Smooth muscle cell (in vitro differentiated cells): Measurements from ENCODE around the gene LIN37. TPM values are rescaled to one million over a fixed set of nuclear protein-coding genes. Genes with fewer than 3 reads are reported as not detected.
A peak's percentile ranks its signal among the peaks of the same experiment; 100 is the strongest.

Experiments
- DNase-seq: peaks from one replicate; lab custom pipeline; 2025; ENCODE audit not compliant: unreplicated experiment; lab: John Stamatoyannopoulos, UW
- H2AFZ ChIP-seq: fragments of 200-600 bp; sonication (generic); 2 replicates; pipeline ENCODE4 v1.6.0; 2016; ENCODE audit warnings: antibody characterized with exemption, low read depth, mild to moderate bottlenecking
- H3F3A ChIP-seq: fragments of 200-600 bp; sonication (generic); 2 replicates; pipeline ENCODE4 v1.6.0; 2017; ENCODE audit warnings: antibody characterized with exemption, low read depth
- H3K27ac ChIP-seq: fragments of 200-600 bp; sonication (generic); 2 replicates; pipeline ENCODE4 v1.5.1; 2016; ENCODE audit warnings: low read depth, mild to moderate bottlenecking
- H3K27me3 ChIP-seq: fragments of 200-600 bp; sonication (generic); 2 replicates; pipeline ENCODE4 v1.6.1; 2016; ENCODE audit warnings: low read depth, mild to moderate bottlenecking
- H3K36me3 ChIP-seq: fragments of 200-600 bp; sonication (generic); 2 replicates; pipeline ENCODE4 v1.5.1; 2016; ENCODE audit warnings: low read depth
- H3K4me1 ChIP-seq: fragments of 200-600 bp; sonication (generic); 2 replicates; pipeline ENCODE4 v1.5.1; 2016; ENCODE audit warnings: low read depth
- H3K4me2 ChIP-seq: fragments of 200-600 bp; sonication (generic); 2 replicates; pipeline ENCODE4 v1.6.0; 2016; ENCODE audit warnings: mild to moderate bottlenecking
- H3K4me3 ChIP-seq: fragments of 200-600 bp; sonication (generic); 2 replicates; pipeline ENCODE4 v1.5.1; 2016; ENCODE audit warnings: mild to moderate bottlenecking
- H3K79me2 ChIP-seq: fragments of 200-600 bp; sonication (generic); 2 replicates; pipeline ENCODE4 v1.6.0; 2016; ENCODE audit warnings: low read depth, mild to moderate bottlenecking
- H3K9ac ChIP-seq: fragments of 200-600 bp; sonication (generic); 2 replicates; pipeline ENCODE4 v1.6.0; 2016; ENCODE audit warnings: low read depth
- H3K9me3 ChIP-seq: fragments of 200-600 bp; sonication (generic); replicated peaks from 2 replicates; pipeline ENCODE4 v1.5.1; 2016; ENCODE audit warnings: low read depth
- H4K20me1 ChIP-seq: fragments of 200-600 bp; sonication (generic); 2 replicates; pipeline ENCODE4 v1.6.0; 2016; ENCODE audit warnings: low read depth
- CTCF ChIP-seq: fragments of 200-600 bp; sonication (generic); IDR thresholded peaks from 2 replicates; pipeline ENCODE4 v1.5.1; 2017; ENCODE audit warnings: borderline replicate concordance, mild to moderate bottlenecking, antibody characterized with exemption; ENCODE audit not compliant: insufficient read depth, poor library complexity, severe bottlenecking
- WGBS: methylation state at CpG from one replicate; pipeline ENCODE4 v1.1.7; 2016; ENCODE audit warnings: low lambda C conversion rate; 5-methylcytosine and 5-hydroxymethylcytosine counted together
- polyA plus RNA-seq: library from polyadenylated mRNA; unstranded; fragments of >200 nt; fragmentation: Nextera tagmentation; extraction: Ambion mirVana; gene quantifications from 2 replicates; pipeline ENCODE4 v1.2.1, GENCODE V29; 2016
- total RNA-seq: library from RNA; depleted of rRNA; stranded (reverse); fragments of >200 nt; gene quantifications from 2 replicates; pipeline ENCODE4 v1.2.3, GENCODE V29; 2014

Gene LIN37
- total and polyA plus RNA-seq, 2 experiments from 2014 or later: 16.4 to 17.8 TPM

- peak overlapping the region; percentile 69 for H3K4me3 ChIP-seq
- H3K9me3 ChIP-seq: no peaks in the 10 kb centered on the region
- H3K79me2 ChIP-seq: peaks cover 32% of the 10 kb centered on the region
- H3K36me3 ChIP-seq: no peaks in the 10 kb centered on the region
- H3K27ac ChIP-seq: peak overlapping the region; percentile 99
- H3F3A ChIP-seq: peaks cover 27% of the 10 kb centered on the region
- WGBS: 38% methylated on average over 16 of the region's 17 CpGs
- no peak overlapping the region for H2AFZ ChIP-seq
- H3K9ac ChIP-seq: peak overlapping the region; percentile 91
- H3K4me1 ChIP-seq: peaks cover 28% of the 10 kb centered on the region
- no peaks in the 10 kb centered on the region for H3K27me3 ChIP-seq
- no peak for TF ChIP-seq CTCF
- no peak for DNase-seq
- H3K4me2 ChIP-seq: peak overlapping the region; percentile 86
- H4K20me1 ChIP-seq: peaks cover 23% of the 10 kb centered on the region
Measured at GRCh38 chr19:35755131-35755549, 6.8 kb downstream of the LIN37 start.

GRCh38 chr19:35755550-35756376, 7.4 kb downstream of the LIN37 start:
- no peak for TF ChIP-seq CTCF
- peak overlapping the region; percentile 69 for H3K4me3 ChIP-seq
- peaks cover 23% of the 10 kb centered on the region for H4K20me1 ChIP-seq
- peak overlapping the region; percentile 99 for H3K27ac ChIP-seq
- peaks cover 27% of the 10 kb centered on the region for H3F3A ChIP-seq
- H3K9me3 ChIP-seq: no peaks in the 10 kb centered on the region
- DNase-seq: peak; percentile 41
- 20% methylated on average over 34 of the region's 74 CpGs for WGBS
- H3K4me2 ChIP-seq: peak overlapping the region; percentile 86
- peaks cover 28% of the 10 kb centered on the region for H3K4me1 ChIP-seq
- H2AFZ ChIP-seq: no peak overlapping the region
- peak overlapping the region; percentile 91 for H3K9ac ChIP-seq
- peaks cover 33% of the 10 kb centered on the region for H3K79me2 ChIP-seq
- no peaks in the 10 kb centered on the region for H3K27me3 ChIP-seq
- peaks cover under 1% of the 10 kb centered on the region for H3K36me3 ChIP-seq

- H3K4me3 ChIP-seq: peak within 1 kb of the TSS; percentile 69
- H4K20me1 ChIP-seq: peaks cover 20% of the 10 kb centered on the region
- 17% methylated on average over 46 of the region's 52 CpGs for WGBS
- peaks cover 27% of the 10 kb centered on the region for H3F3A ChIP-seq
- peak; percentile 64 for DNase-seq
- no peaks in the 10 kb centered on the region for H3K27me3 ChIP-seq
- H3K9ac ChIP-seq: peak within 1 kb of the TSS; percentile 91
- no peaks in the 10 kb centered on the region for H3K9me3 ChIP-seq
- no peak within 1 kb of the TSS for H2AFZ ChIP-seq
- H3K27ac ChIP-seq: peak within 1 kb of the TSS; percentile 99
- H3K4me2 ChIP-seq: peak within 1 kb of the TSS; percentile 86
- H3K79me2 ChIP-seq: peaks cover 30% of the 10 kb centered on the region
- peaks cover 28% of the 10 kb centered on the region for H3K4me1 ChIP-seq
- peaks cover 4% of the 10 kb centered on the region for H3K36me3 ChIP-seq
- no peak for TF ChIP-seq CTCF
Measured at GRCh38 chr19:35756377-35757230, 8.2 kb downstream of the LIN37 start, which contains the start of gene HSPB6. Gene HSPB6 (minus strand): TSS chr19:35757029. CDS start chr19:35757008, 21 bp downstream.
